GM11168 (cell line): ENCODE data around the gene ARL4C.

Experiments
- in situ Hi-C: fragments of 300-500 bp; cut with MboI; formaldehyde crosslinking; loops from one replicate; pipeline ENCODE4 v1.12.0; 2022; ENCODE audit warnings: low sequenced_read_pairs; ENCODE audit not compliant: unreplicated experiment

The ARL4C gene

DNA sequence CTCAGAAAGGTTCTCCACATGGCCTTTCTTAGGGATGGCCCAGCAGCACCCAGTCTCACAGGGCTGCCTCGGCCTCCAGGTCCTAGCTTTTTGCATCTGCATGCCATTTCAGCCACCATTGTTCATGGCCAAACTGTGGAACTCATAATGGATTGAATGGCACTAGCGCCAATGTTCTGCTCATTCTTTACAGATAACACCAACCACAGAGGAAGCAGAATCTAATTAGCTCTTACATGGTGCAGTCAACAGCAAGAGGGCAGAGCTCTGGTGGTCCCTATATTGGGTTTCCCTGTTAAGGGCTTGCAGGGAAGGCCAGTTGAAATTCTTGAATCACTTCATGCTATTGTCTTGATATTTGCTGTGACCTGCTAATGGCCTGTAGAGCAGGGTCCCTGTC, 45.6 kb downstream of the ARL4C start:
- in situ Hi-C loops, result no loop called here

DNA sequence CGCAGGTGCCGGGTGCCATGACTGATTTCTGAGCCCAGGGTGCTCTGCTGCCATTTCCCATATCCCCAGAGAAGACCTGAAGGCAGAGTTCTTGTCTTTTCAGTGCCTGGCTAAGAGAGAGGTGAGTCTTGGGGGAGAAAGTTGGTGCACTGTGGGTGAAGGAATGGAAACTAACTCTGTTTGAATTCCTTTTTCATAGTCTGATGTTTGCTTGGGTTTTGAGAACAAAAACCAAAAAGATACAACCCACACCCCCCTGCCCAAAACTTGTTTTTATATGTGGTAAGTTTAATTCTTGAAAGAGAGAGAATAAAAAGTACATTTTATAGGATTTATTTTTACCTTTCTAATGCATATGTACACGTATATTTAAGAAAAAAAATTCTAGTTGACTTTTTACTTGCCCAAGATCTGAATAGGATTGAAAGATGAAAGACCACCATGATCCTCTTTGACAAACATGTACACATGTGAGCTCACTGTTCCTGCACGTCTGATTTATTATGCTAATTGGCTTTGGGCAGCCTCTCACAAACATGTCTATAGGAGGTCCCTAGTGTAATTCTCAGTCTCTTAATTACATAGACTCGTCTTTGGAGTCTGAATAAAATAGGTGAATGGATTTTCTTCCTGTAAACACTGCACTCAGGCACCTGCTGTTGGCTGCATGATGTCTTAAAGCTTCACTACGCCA, 46.3 kb downstream of the ARL4C start:
- in situ Hi-C loops, result no loop called here

GRCh38 chr2:234448506-234449184, 48.2 kb downstream of the ARL4C start:
- in situ Hi-C loops, result no loop called here

GRCh38 chr2:234447963-234448362, 48.9 kb downstream of the ARL4C start:
- in situ Hi-C loops, result no loop called here

- in situ Hi-C loops, result no loop called here
Observed at GRCh38 chr2:234447189-234447588, 49.7 kb downstream of the ARL4C start.

DNA sequence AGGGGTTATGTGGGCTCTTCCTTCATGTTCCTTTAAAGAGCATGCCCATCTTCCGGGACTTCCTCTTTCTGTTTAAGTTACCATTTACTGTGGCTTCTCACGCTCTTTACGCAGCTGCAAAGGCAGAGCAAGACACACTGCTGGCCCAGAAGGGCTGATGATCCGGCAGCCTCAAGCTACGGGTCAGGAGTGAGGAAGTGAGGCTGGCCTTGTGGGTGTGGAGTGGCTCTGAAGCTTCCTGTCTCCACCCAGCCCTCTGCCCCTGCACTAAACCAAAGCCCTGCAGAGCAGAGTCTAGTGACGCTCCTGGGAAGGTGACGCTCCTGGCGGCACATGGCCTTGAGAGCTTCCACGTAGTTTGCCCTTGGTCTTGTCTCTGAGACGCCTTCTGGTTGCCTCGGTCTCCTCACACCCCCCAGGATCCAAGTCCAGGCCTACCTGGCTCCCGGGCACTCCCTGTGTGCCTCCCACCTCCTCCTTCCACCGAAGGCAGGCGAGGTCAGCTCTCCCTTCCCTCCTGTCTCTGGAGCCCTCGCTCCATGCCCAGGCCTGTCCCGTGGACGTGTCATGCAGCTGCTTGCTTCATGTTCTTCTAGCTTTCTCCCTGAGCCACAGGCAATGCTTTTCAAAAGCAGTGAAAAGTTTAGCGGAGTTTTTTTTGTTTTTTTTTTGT, 50.3 kb downstream of the ARL4C start:
- in situ Hi-C loops, result no loop called here

- in situ Hi-C loops, result no loop called here
Observed at GRCh38 chr2:234444893-234445292, 52.0 kb downstream of the ARL4C start.

GRCh38 chr2:234444242-234444730, 52.6 kb downstream of the ARL4C start:
- in situ Hi-C loops, result no loop called here
